WTC11 (cell line): ENCODE data around the gene UBD. TPM values are rescaled to one million over a fixed set of nuclear protein-coding genes. Genes with fewer than 3 reads are reported as not detected.

ENCODE experiments used
- ATAC-seq: fragments of 200-7000 bp; cut with Tn5 transposase; 2 replicates; pipeline ENCODE4 v1.10.0; 2021; ENCODE audit warnings: mild to moderate bottlenecking, moderate library complexity
- CTCF ChIA-PET: fragments of 300-600 bp; sonication (Branson Sonifier 250); formaldehyde crosslinking; loops from one replicate; lab custom pipeline; 2021; ENCODE audit warnings: antibody characterized with exemption; lab: Charles Lee
- POLR2A ChIA-PET: fragments of 350-600 bp; sonication (Branson Sonifier 250); formaldehyde crosslinking; loops from one replicate; lab custom pipeline; 2021; ENCODE audit warnings: antibody characterized with exemption; lab: Charles Lee
- DNase-seq: peaks from one replicate; pipeline ENCODE4 v3.0.0; 2021; ENCODE audit warnings: low spot score
- H3K27ac Mint-ChIP-seq: 2 replicates; pipeline ENCODE4 v1.8.0; 2021; ENCODE audit warnings: mixed read lengths
- H3K27me3 Mint-ChIP-seq: 2 replicates; pipeline ENCODE4 v1.8.0; 2021; ENCODE audit warnings: low read depth, mild to moderate bottlenecking, moderate library complexity, mixed read lengths
- H3K36me3 Mint-ChIP-seq: 2 replicates; pipeline ENCODE4 v1.8.0; 2021; ENCODE audit warnings: mixed read lengths
- H3K4me1 Mint-ChIP-seq: 2 replicates; pipeline ENCODE4 v1.8.0; 2022; ENCODE audit warnings: mixed read lengths
- H3K4me3 Mint-ChIP-seq: 2 replicates; pipeline ENCODE4 v1.8.0; 2021; ENCODE audit warnings: mild to moderate bottlenecking, moderate library complexity, mixed read lengths
- H3K9me3 Mint-ChIP-seq: 2 replicates; pipeline ENCODE4 v1.8.0; 2021; ENCODE audit warnings: mixed read lengths
- CBFB ChIP-seq: sonication (generic); formaldehyde crosslinking; IDR thresholded peaks from 2 replicates; pipeline ENCODE4 v1.8.1; 2022; ENCODE audit warnings: mild to moderate bottlenecking, low read depth, missing genetic modification reagents
- E2F1 ChIP-seq: sonication (generic); formaldehyde crosslinking; IDR thresholded peaks from 2 replicates; pipeline ENCODE4 v1.8.0; 2022; ENCODE audit warnings: mild to moderate bottlenecking, missing genetic modification reagents
- FOXP4 ChIP-seq: sonication (generic); formaldehyde crosslinking; IDR thresholded peaks from 2 replicates; pipeline ENCODE4 v1.8.0; 2022; ENCODE audit warnings: mild to moderate bottlenecking, missing genetic modification reagents
- GTF2I ChIP-seq: fragments of 250-450 bp; sonication (Bioruptor Pico); conservative IDR thresholded peaks from 2 replicates; pipeline ENCODE4 v1.4.0; 2021; ENCODE audit warnings: mild to moderate bottlenecking
- IRF2 ChIP-seq: sonication (generic); formaldehyde crosslinking; IDR thresholded peaks from 2 replicates; pipeline ENCODE4 v1.8.0; 2022; ENCODE audit warnings: low read depth, missing genetic modification reagents, borderline replicate concordance
- JUN ChIP-seq: sonication (generic); formaldehyde crosslinking; IDR thresholded peaks from 2 replicates; pipeline ENCODE4 v1.8.0; 2023; ENCODE audit warnings: mild to moderate bottlenecking, missing genetic modification reagents
- MAX ChIP-seq: sonication (generic); formaldehyde crosslinking; IDR thresholded peaks from 2 replicates; pipeline ENCODE4 v1.8.0; 2022; ENCODE audit warnings: mild to moderate bottlenecking, missing genetic modification reagents
- MYBL2 ChIP-seq: sonication (generic); formaldehyde crosslinking; IDR thresholded peaks from 2 replicates; pipeline ENCODE4 v1.8.1; 2023; ENCODE audit warnings: mild to moderate bottlenecking, moderate library complexity, missing genetic modification reagents
- NFATC4 ChIP-seq: fragments of 250-450 bp; sonication (Bioruptor Pico); IDR thresholded peaks from 2 replicates; pipeline ENCODE4 v1.9.0; 2021; ENCODE audit warnings: mild to moderate bottlenecking
- NFYB ChIP-seq: sonication (generic); formaldehyde crosslinking; conservative IDR thresholded peaks from 2 replicates; pipeline ENCODE4 v1.8.0; 2022; ENCODE audit warnings: low read depth, missing genetic modification reagents
- PRDM15 ChIP-seq: sonication (generic); formaldehyde crosslinking; IDR thresholded peaks from 2 replicates; pipeline ENCODE4 v1.8.0; 2022; ENCODE audit warnings: missing genetic modification reagents
- USF1 ChIP-seq: sonication (generic); formaldehyde crosslinking; IDR thresholded peaks from 2 replicates; pipeline ENCODE4 v1.8.0; 2022; ENCODE audit warnings: mild to moderate bottlenecking, missing genetic modification reagents
- USF2 ChIP-seq: sonication (generic); formaldehyde crosslinking; IDR thresholded peaks from 2 replicates; pipeline ENCODE4 v1.8.1; 2023; ENCODE audit warnings: mild to moderate bottlenecking, missing genetic modification reagents, moderate library complexity
- ZNF232 ChIP-seq: sonication (generic); formaldehyde crosslinking; IDR thresholded peaks from 2 replicates; pipeline ENCODE4 v1.8.0; 2022; ENCODE audit warnings: mild to moderate bottlenecking, missing genetic modification reagents
- ZNF317 ChIP-seq: sonication (generic); formaldehyde crosslinking; IDR thresholded peaks from 2 replicates; pipeline ENCODE4 v1.8.1; 2023; ENCODE audit warnings: low read depth, mild to moderate bottlenecking, moderate library complexity, missing genetic modification reagents, borderline replicate concordance
- ZNF416 ChIP-seq: fragments of 250-450 bp; sonication (Bioruptor Pico); IDR thresholded peaks from 2 replicates; pipeline ENCODE4 v1.9.0; 2021; ENCODE audit warnings: mild to moderate bottlenecking, inconsistent platforms
- ZSCAN18 ChIP-seq: fragments of 250-450 bp; sonication (Bioruptor Pico); IDR thresholded peaks from 2 replicates; pipeline ENCODE4 v2.1.2; 2022; ENCODE audit warnings: mild to moderate bottlenecking, moderate library complexity
- total RNA-seq: library from RNA; stranded (reverse); gene quantifications from 3 replicates; pipeline ENCODE4 v1.2.3, GENCODE V29; 2021

The UBD gene
- total RNA-seq, 1 experiment from 2014 or later, result 0.15 TPM

- no peak; the same call in 1 of the 2 replicates for ATAC-seq
- H3K4me3 Mint-ChIP-seq, result no peak overlapping the region
- H3K4me1 Mint-ChIP-seq, result no peaks in the 10 kb centered on the region
- no peaks in the 10 kb centered on the region for H3K36me3 Mint-ChIP-seq
- TF ChIP-seq ZNF416 (CRISPR knock-in tag), result no peak
- TF ChIP-seq E2F1 (CRISPR knock-in tag), result no peak
- TF ChIP-seq GTF2I (CRISPR knock-in tag), result no peak
- no peak for TF ChIP-seq IRF2
- TF ChIP-seq USF2, result no peak
- TF ChIP-seq MAX (CRISPR knock-in tag), result no peak
- TF ChIP-seq NFYB (CRISPR knock-in tag), result no peak
- TF ChIP-seq JUN (CRISPR knock-in tag), result no peak
- no peak for TF ChIP-seq NFATC4
- no peak for TF ChIP-seq ZSCAN18 (CRISPR knock-in tag)
- TF ChIP-seq ZNF232 (CRISPR knock-in tag), result no peak
- TF ChIP-seq USF1 (CRISPR knock-in tag), result no peak
- TF ChIP-seq CBFB (CRISPR knock-in tag), result no peak
- TF ChIP-seq FOXP4, result no peak
- no peak for TF ChIP-seq ZNF317 (CRISPR knock-in tag)
- no peak for TF ChIP-seq MYBL2
- TF ChIP-seq PRDM15 (CRISPR knock-in tag), result no peak
- no peak for DNase-seq
- H3K9me3 Mint-ChIP-seq, result no peaks in the 10 kb centered on the region
- peaks cover 16% of the 10 kb centered on the region for H3K27me3 Mint-ChIP-seq
- ChIA-PET POLR2A (no interaction called here), CTCF (no interaction called here)
- no peak overlapping the region for H3K27ac Mint-ChIP-seq
Observed at GRCh38 chr6:29537714-29538403, 21.7 kb downstream of the UBD start.
